OCI-LY7 (cell line): Measurements from ENCODE around the gene APIP. TPM values are rescaled to one million over a fixed set of nuclear protein-coding genes. Genes with fewer than 3 reads are reported as not detected.

Source experiments
- BruUV-seq: library from RNA; stranded (reverse); fragments of 400-500 nt; replicated peaks from 2 replicates; lab custom pipeline; 2021; lab: Mats Ljungman, UMichigan
- CTCF ChIA-PET: fragments of 300-600 bp; sonication (Branson Sonifier 250); formaldehyde crosslinking; loops from one replicate; lab custom pipeline; 2022; ENCODE audit warnings: antibody characterized with exemption; ENCODE audit not compliant: unreplicated experiment; lab: Charles Lee
- POLR2A ChIA-PET: fragments of 300-600 bp; sonication (Branson Sonifier 250); formaldehyde crosslinking; loops from one replicate; lab custom pipeline; 2022; ENCODE audit warnings: antibody characterized with exemption; lab: Charles Lee
- DNase-seq: peaks from one replicate; pipeline ENCODE4 v3.0.0-alpha.2; 2015; ENCODE audit warnings: low spot score
- H2AFZ ChIP-seq: fragments of 200-600 bp; sonication (generic), shearing (Covaris generic); 2 replicates; pipeline ENCODE4 v1.6.1; 2014; ENCODE audit warnings: mild to moderate bottlenecking, antibody characterized with exemption, low read length, moderate library complexity
- H3K27ac ChIP-seq: fragments of 200-600 bp; sonication (generic); 2 replicates; pipeline ENCODE4 v1.5.1; 2014; ENCODE audit warnings: mixed run types, low read depth, mild to moderate bottlenecking, moderate library complexity, low read length, inconsistent platforms; ENCODE audit not compliant: poor library complexity, severe bottlenecking
- H3K36me3 ChIP-seq: fragments of 200-600 bp; sonication (generic); 2 replicates; pipeline ENCODE4 v1.6.1; 2014; ENCODE audit warnings: mild to moderate bottlenecking, antibody characterized with exemption, low read length, moderate library complexity, mixed read lengths; ENCODE audit not compliant: insufficient read depth
- H3K4me1 ChIP-seq: fragments of 200-600 bp; sonication (generic); 2 replicates; pipeline ENCODE4 v1.5.1; 2014; ENCODE audit warnings: mild to moderate bottlenecking, low read length; ENCODE audit not compliant: insufficient read depth, poor library complexity, severe bottlenecking
- H3K4me2 ChIP-seq: fragments of 200-600 bp; sonication (generic); 2 replicates; pipeline ENCODE4 v1.6.1; 2014; ENCODE audit warnings: mild to moderate bottlenecking, low read length
- H3K4me3 ChIP-seq: fragments of 200-600 bp; sonication (generic); 2 replicates; pipeline ENCODE4 v1.5.1; 2014; ENCODE audit warnings: mild to moderate bottlenecking, low read depth, low read length; ENCODE audit not compliant: poor library complexity, severe bottlenecking
- H3K79me2 ChIP-seq: fragments of 200-600 bp; sonication (generic); 2 replicates; pipeline ENCODE4 v1.6.1; 2016; ENCODE audit warnings: low read depth, mild to moderate bottlenecking, low read length, moderate library complexity, mixed read lengths; ENCODE audit not compliant: insufficient read depth
- H3K9me2 ChIP-seq: fragments of 200-600 bp; sonication (generic); 2 replicates; pipeline ENCODE4 v1.6.1; 2016; ENCODE audit warnings: mild to moderate bottlenecking, low read length, mixed read lengths; ENCODE audit not compliant: insufficient read depth
- H3K9me3 ChIP-seq: fragments of 200-600 bp; sonication (generic); 2 replicates; pipeline ENCODE4 v1.6.1; 2014; ENCODE audit warnings: mild to moderate bottlenecking, mixed run types, low read length, mixed read lengths
- H4K20me1 ChIP-seq: fragments of 200-600 bp; sonication (generic); 2 replicates; pipeline ENCODE4 v1.6.1; 2014; ENCODE audit warnings: mild to moderate bottlenecking, antibody characterized with exemption, low read length, moderate library complexity, mixed read lengths; ENCODE audit not compliant: insufficient read depth
- CTCF ChIP-seq: fragments of 200-600 bp; sonication (generic); conservative IDR thresholded peaks from 2 replicates; pipeline ENCODE4 v1.5.1; 2014; ENCODE audit warnings: mild to moderate bottlenecking, antibody characterized with exemption, low read length, moderate library complexity, mixed read lengths
- EZH2phosphoT487 ChIP-seq: fragments of 200-600 bp; sonication (generic); IDR thresholded peaks from 2 replicates; pipeline ENCODE4 v1.6.1; 2018; ENCODE audit warnings: low read depth, borderline replicate concordance, mild to moderate bottlenecking, mixed run types, antibody characterized with exemption, low read length, moderate library complexity, mixed read lengths
- intact Hi-C: fragments of 100-400 bp; cut with micrococcal nuclease; formaldehyde crosslinking; loops from one replicate; pipeline ENCODE4 v1.10.0; 2022; ENCODE audit not compliant: unreplicated experiment
- total RNA-seq, 2 experiments: library from RNA; depleted of rRNA in 1 of 2; stranded (reverse); fragments of >200 nt in 1 of 2; shearing (Covaris generic) in 1 of 2; gene quantifications; 2 replicates each; pipeline ENCODE4 v1.2.3, GENCODE V29; 2014 to 2022

APIP gene
- total RNA-seq, 2 experiments from 2014 or later, result 40.7 to 66.2 TPM

GRCh38 chr11:34928268-34928959, 12.2 kb upstream of the APIP start:
- intact Hi-C loops, result loop anchor here (5.0 kb wide), 3 partner anchors 69 to 379 kb away; no protein-coding TSS in a partner anchor
- no peak overlapping the region for H2AFZ ChIP-seq
- H3K27ac ChIP-seq, result no peak overlapping the region
- no peak overlapping the region for H3K4me2 ChIP-seq
- H3K9me3 ChIP-seq, result no peaks in the 10 kb centered on the region
- no peaks in the 10 kb centered on the region for H3K4me1 ChIP-seq
- ChIA-PET POLR2A (interaction anchor here (0.6 to 1.5 kb wide), 9 partner anchors 11 to 659 kb away, joined by 3 to 7 read pairs (median 4); no protein-coding TSS in a partner anchor), CTCF (interaction anchor here (0.6 kb wide), 1 partner anchor 84 kb away, joined by 3 read pairs; no protein-coding TSS in a partner anchor)
- H3K9me2 ChIP-seq, result no peaks in the 10 kb centered on the region
- no TSS peak for BruUV-seq
- no peak overlapping the region for H3K4me3 ChIP-seq
- peaks cover 10% of the 10 kb centered on the region; the same call in 1 of the 2 replicates for H3K36me3 ChIP-seq
- TF ChIP-seq CTCF (no peak), EZH2phosphoT487 (no peak)
- peaks cover 20% of the 10 kb centered on the region for H4K20me1 ChIP-seq
- no peak for DNase-seq
- peaks cover 11% of the 10 kb centered on the region; the same call in 1 of the 2 replicates for H3K79me2 ChIP-seq

- H4K20me1 ChIP-seq, result peaks cover 24% of the 10 kb centered on the region
- TF ChIP-seq CTCF, result no peak
- TF ChIP-seq EZH2phosphoT487, result no peak
- ChIA-PET CTCF (interaction anchor here (1.0 kb wide), 1 partner anchor 41 kb away, joined by 3 read pairs; no protein-coding TSS in a partner anchor), POLR2A (interaction anchor here (0.6 to 1.6 kb wide), 7 partner anchors 10 to 239 kb away, joined by 3 to 6 read pairs (median 3); partner anchors contain the start of gene PDHX)
- no peak overlapping the region for H3K4me2 ChIP-seq
- intact Hi-C loops, result loop anchor here (1.0 to 5.0 kb wide), 5 partner anchors 71 to 466 kb away; no protein-coding TSS in a partner anchor
- H3K4me1 ChIP-seq, result no peaks in the 10 kb centered on the region
- no peak for DNase-seq
- H3K79me2 ChIP-seq, result peaks cover 11% of the 10 kb centered on the region; the same call in 1 of the 2 replicates
- H2AFZ ChIP-seq, result no peak overlapping the region
- H3K9me3 ChIP-seq, result no peaks in the 10 kb centered on the region
- H3K9me2 ChIP-seq, result no peaks in the 10 kb centered on the region
- BruUV-seq, result no TSS peak
- no peak overlapping the region for H3K27ac ChIP-seq
- no peaks in the 10 kb centered on the region; the same call in 1 of the 2 replicates for H3K36me3 ChIP-seq
- H3K4me3 ChIP-seq, result no peak overlapping the region
Observed at GRCh38 chr11:34926831-34927132, 10.6 kb upstream of the APIP start.
